ENCODE results near the gene MKNK2. TPM values are rescaled to one million over a fixed set of nuclear protein-coding genes. Genes with fewer than 3 reads are reported as not detected.

MKNK2 gene
- total and polyA plus RNA-seq, 2 experiments from 2014 or later, result 28.9 to 78.6 TPM

GRCh38 chr19:2032296-2032941 lies 18.6 kb downstream of the MKNK2 start:
- no peaks in the 10 kb centered on the region for H3K9me2 ChIP-seq (ENCODE audit: insufficient read depth)
- TF ChIP-seq EZH2phosphoT487 (IDR thresholded peaks at IDR 0.05; ENCODE audit: insufficient read depth, low read depth) (no peak), EZH2 (IDR thresholded peaks at IDR 0.05; ENCODE audit: insufficient read depth, poor library complexity, severe bottlenecking) (no peak)
- H3K27ac ChIP-seq, result peak overlapping the region; percentile 24
- no peaks in the 10 kb centered on the region for H3K27me3 ChIP-seq (replicated peaks; ENCODE audit: insufficient read depth)
- H3K4me3 ChIP-seq, result peak overlapping the region; percentile 20; the same call in 1 of the 2 replicates
- no peaks in the 10 kb centered on the region for H4K20me1 ChIP-seq (ENCODE audit: insufficient read depth)
- 6% methylated on average over 10 to 19 of the region's 19 CpGs for WGBS, 2 experiments (ENCODE audit: low coverage in 1 of 2, low lambda C conversion rate in 2 of 2, missing lambda C conversion rate in 2 of 2)
- H3K4me2 ChIP-seq (ENCODE audit: unreplicated experiment), result peak overlapping the region; percentile 43
- H2AFZ ChIP-seq, result peak overlapping the region; percentile 40
- in situ Hi-C loops (cut with MboI), result no loop called here
- peak overlapping the region; percentile 13; the same call in 1 of the 2 replicates for H3K9ac ChIP-seq
- H3K4me1 ChIP-seq (ENCODE audit: insufficient read depth), result peaks cover 17% of the 10 kb centered on the region
- H3K79me2 ChIP-seq (ENCODE audit: insufficient read depth), result no peaks in the 10 kb centered on the region
- H3K36me3 ChIP-seq (ENCODE audit: low read depth), result no peaks in the 10 kb centered on the region
- no peaks in the 10 kb centered on the region for H3K9me3 ChIP-seq (ENCODE audit: low read depth)
- H3F3A ChIP-seq (ENCODE audit: insufficient read depth), result peaks cover 11% of the 10 kb centered on the region; the same call in 1 of the 2 replicates
- peak; percentile 93 for DNase-seq

- TF ChIP-seq EZH2 (IDR thresholded peaks at IDR 0.05; ENCODE audit: insufficient read depth, poor library complexity, severe bottlenecking) (no peak), EZH2phosphoT487 (IDR thresholded peaks at IDR 0.05; ENCODE audit: insufficient read depth, low read depth) (no peak)
- no peaks in the 10 kb centered on the region for H3K9me2 ChIP-seq (ENCODE audit: insufficient read depth)
- H3K27ac ChIP-seq, result no peak overlapping the region; the same call in 1 of the 2 replicates
- H3K4me1 ChIP-seq (ENCODE audit: insufficient read depth), result peaks cover 12% of the 10 kb centered on the region
- no peaks in the 10 kb centered on the region for H3K27me3 ChIP-seq (replicated peaks; ENCODE audit: insufficient read depth)
- H3K79me2 ChIP-seq (ENCODE audit: insufficient read depth), result no peaks in the 10 kb centered on the region
- H3K4me2 ChIP-seq (ENCODE audit: unreplicated experiment), result no peak overlapping the region
- H3K9me3 ChIP-seq (ENCODE audit: low read depth), result no peaks in the 10 kb centered on the region
- peak; percentile 92 for DNase-seq
- in situ Hi-C loops (cut with MboI), result loop anchor here (5.0 kb wide), 1 partner anchor 40 kb away; no protein-coding TSS in a partner anchor
- H3F3A ChIP-seq (ENCODE audit: insufficient read depth), result peaks cover 4% of the 10 kb centered on the region; the same call in 1 of the 2 replicates
- no peaks in the 10 kb centered on the region for H4K20me1 ChIP-seq (ENCODE audit: insufficient read depth)
- 9 to 17% methylated on average over 8 to 9 of the region's 9 CpGs for WGBS, 2 experiments (ENCODE audit: low coverage in 1 of 2, low lambda C conversion rate in 2 of 2, missing lambda C conversion rate in 2 of 2)
- no peak overlapping the region for H2AFZ ChIP-seq
- no peak overlapping the region for H3K4me3 ChIP-seq
- no peak overlapping the region for H3K9ac ChIP-seq
- no peaks in the 10 kb centered on the region for H3K36me3 ChIP-seq (ENCODE audit: low read depth)
These were observed 23.7 kb downstream of the MKNK2 start for GRCh38 chr19:2027361-2027760.

GRCh38 chr19:2026770-2027169 lies 24.3 kb downstream of the MKNK2 start:
- in situ Hi-C loops (cut with MboI), result loop anchor here (5.0 kb wide), 1 partner anchor 41 kb away; no protein-coding TSS in a partner anchor
- 92 to 94% methylated on average over 10 of the region's 10 CpGs for WGBS, 2 experiments (ENCODE audit: low coverage in 1 of 2, low lambda C conversion rate in 2 of 2, missing lambda C conversion rate in 2 of 2)

DNA sequence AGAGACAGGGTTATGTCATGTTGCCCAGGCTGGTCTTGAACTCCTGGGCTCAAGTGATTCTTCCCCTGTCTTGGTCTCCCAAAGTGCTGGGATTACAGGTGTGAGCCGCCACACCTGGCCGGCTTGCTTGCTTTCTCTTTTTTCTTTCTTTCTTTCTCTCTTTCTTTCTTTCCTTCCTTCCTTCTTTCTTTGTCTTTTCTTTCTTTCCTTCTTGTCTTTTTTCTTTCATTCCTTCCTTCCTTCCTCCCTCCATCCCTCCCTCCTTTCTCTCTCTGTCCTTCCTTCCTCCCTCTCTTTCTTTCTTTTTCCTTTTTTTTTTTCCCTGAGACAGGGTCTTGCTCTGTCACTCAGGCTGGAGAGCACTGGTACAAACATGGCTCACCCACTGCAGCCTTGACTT lies 28.8 kb downstream of the MKNK2 start:
- Histone ChIP-seq H3K9me3 (ENCODE audit: low read depth) (no peaks in the 10 kb centered on the region), H3F3A (ENCODE audit: insufficient read depth) (no peaks in the 10 kb centered on the region), H3K4me2 (ENCODE audit: unreplicated experiment) (no peak overlapping the region), H3K9me2 (ENCODE audit: insufficient read depth) (no peaks in the 10 kb centered on the region), H3K79me2 (ENCODE audit: insufficient read depth) (no peaks in the 10 kb centered on the region), H3K27me3 (replicated peaks; ENCODE audit: insufficient read depth) (no peaks in the 10 kb centered on the region), H3K36me3 (ENCODE audit: low read depth) (no peaks in the 10 kb centered on the region), H3K27ac (no peak overlapping the region), H4K20me1 (ENCODE audit: insufficient read depth) (no peaks in the 10 kb centered on the region), H2AFZ (no peak overlapping the region), H3K4me1 (ENCODE audit: insufficient read depth) (no peaks in the 10 kb centered on the region), H3K9ac (no peak overlapping the region), H3K4me3 (no peak overlapping the region)
- 93 to 94% methylated on average over 2 of the region's 2 CpGs for WGBS, 2 experiments (ENCODE audit: low coverage in 1 of 2, low lambda C conversion rate in 2 of 2, missing lambda C conversion rate in 2 of 2)
- no peak for DNase-seq
- TF ChIP-seq EZH2 (IDR thresholded peaks at IDR 0.05; ENCODE audit: insufficient read depth, poor library complexity, severe bottlenecking) (no peak), EZH2phosphoT487 (IDR thresholded peaks at IDR 0.05; ENCODE audit: insufficient read depth, low read depth) (no peak)
- in situ Hi-C loops (cut with MboI), result no loop called here

More at GRCh38 chr19:2026770-2027169, 24.3 kb downstream of the MKNK2 start:
- Histone ChIP-seq H3K4me3 (no peak overlapping the region), H3F3A (ENCODE audit: insufficient read depth) (peaks cover 4% of the 10 kb centered on the region; the same call in 1 of the 2 replicates), H3K9ac (no peak overlapping the region), H3K9me3 (ENCODE audit: low read depth) (no peaks in the 10 kb centered on the region), H3K79me2 (ENCODE audit: insufficient read depth) (no peaks in the 10 kb centered on the region), H3K27me3 (replicated peaks; ENCODE audit: insufficient read depth) (no peaks in the 10 kb centered on the region), H3K27ac (no peak overlapping the region; the same call in 1 of the 2 replicates), H2AFZ (no peak overlapping the region), H3K4me1 (ENCODE audit: insufficient read depth) (peaks cover 8% of the 10 kb centered on the region), H3K9me2 (ENCODE audit: insufficient read depth) (no peaks in the 10 kb centered on the region), H3K36me3 (ENCODE audit: low read depth) (no peaks in the 10 kb centered on the region), H4K20me1 (ENCODE audit: insufficient read depth) (no peaks in the 10 kb centered on the region), H3K4me2 (ENCODE audit: unreplicated experiment) (no peak overlapping the region)
- DNase-seq, result no peak
- TF ChIP-seq EZH2 (IDR thresholded peaks at IDR 0.05; ENCODE audit: insufficient read depth, poor library complexity, severe bottlenecking) (no peak), EZH2phosphoT487 (IDR thresholded peaks at IDR 0.05; ENCODE audit: insufficient read depth, low read depth) (no peak)
